Activated naive CD8-positive, alpha-beta T cell (primary cell): ENCODE data around the gene IL1RAPL2.
"Not testable (repeated sequence)": the region's sequence is repeated elsewhere in the genome, so short reads cannot be mapped to it uniquely, and the experiment has no call there.

Experiments used
- H3K27ac Mint-ChIP-seq: one replicate; pipeline ENCODE4 v1.8.0; 2021; ENCODE audit warnings: mixed read lengths
- H3K27me3 Mint-ChIP-seq: one replicate; pipeline ENCODE4 v1.8.0; 2021; ENCODE audit warnings: mixed read lengths
- H3K36me3 Mint-ChIP-seq: one replicate; pipeline ENCODE4 v1.8.0; 2021; ENCODE audit warnings: mixed read lengths
- H3K4me1 Mint-ChIP-seq: one replicate; pipeline ENCODE4 v1.8.0; 2021; ENCODE audit warnings: low read depth, mixed read lengths
- H3K4me3 Mint-ChIP-seq: one replicate; pipeline ENCODE4 v1.8.0; 2021; ENCODE audit warnings: mild to moderate bottlenecking, mixed read lengths
- H3K9me3 Mint-ChIP-seq: one replicate; pipeline ENCODE4 v1.8.0; 2021; ENCODE audit warnings: low read depth, mixed read lengths

Gene IL1RAPL2

GRCh38 chrX:104659005-104659744, 93.2 kb downstream of the IL1RAPL2 start:
- Mint-ChIP-seq H3K9me3 (no peaks in the 10 kb centered on the region), H3K27ac (no peak overlapping the region), H3K27me3 (peaks cover 3% of the 10 kb centered on the region), H3K4me1 (no peaks in the 10 kb centered on the region), H3K36me3 (no peaks in the 10 kb centered on the region), H3K4me3 (no peak overlapping the region)

- Mint-ChIP-seq H3K4me3 (no peak overlapping the region), H3K9me3 (no peaks in the 10 kb centered on the region), H3K27me3 (peaks cover 3% of the 10 kb centered on the region)
Observed at GRCh38 chrX:104660092-104660491, 94.1 kb downstream of the IL1RAPL2 start.

GRCh38 chrX:104662694-104663093, 96.7 kb downstream of the IL1RAPL2 start:
- no peaks in the 10 kb centered on the region for H3K9me3 Mint-ChIP-seq
- no peaks in the 10 kb centered on the region for H3K36me3 Mint-ChIP-seq
- no peaks in the 10 kb centered on the region for H3K4me1 Mint-ChIP-seq
- peaks cover 3% of the 10 kb centered on the region for H3K27me3 Mint-ChIP-seq
- H3K27ac Mint-ChIP-seq: no peak overlapping the region
- H3K4me3 Mint-ChIP-seq: no peak overlapping the region

More at GRCh38 chrX:104660092-104660491, 94.1 kb downstream of the IL1RAPL2 start:
- no peak overlapping the region for H3K27ac Mint-ChIP-seq
- H3K36me3 Mint-ChIP-seq: no peaks in the 10 kb centered on the region
- no peaks in the 10 kb centered on the region for H3K4me1 Mint-ChIP-seq

GRCh38 chrX:104665691-104666090, 99.7 kb downstream of the IL1RAPL2 start:
- Mint-ChIP-seq H3K27me3 (peaks cover 3% of the 10 kb centered on the region), H3K4me1 (no peaks in the 10 kb centered on the region), H3K9me3 (no peaks in the 10 kb centered on the region), H3K27ac (no peak overlapping the region), H3K4me3 (no peak overlapping the region), H3K36me3 (no peaks in the 10 kb centered on the region)

- Mint-ChIP-seq H3K4me1 (no peaks in the 10 kb centered on the region), H3K27ac (no peak overlapping the region), H3K4me3 (no peak overlapping the region)
Observed at GRCh38 chrX:104668550-104668949, 102.6 kb downstream of the IL1RAPL2 start.

GRCh38 chrX:104669063-104669462, 103.1 kb downstream of the IL1RAPL2 start:
- H3K9me3 Mint-ChIP-seq: no peaks in the 10 kb centered on the region
- no peaks in the 10 kb centered on the region for H3K36me3 Mint-ChIP-seq
- H3K4me1 Mint-ChIP-seq: no peaks in the 10 kb centered on the region
- no peak overlapping the region for H3K27ac Mint-ChIP-seq
- H3K27me3 Mint-ChIP-seq: no peaks in the 10 kb centered on the region
- no peak overlapping the region for H3K4me3 Mint-ChIP-seq

More at GRCh38 chrX:104668550-104668949, 102.6 kb downstream of the IL1RAPL2 start:
- Mint-ChIP-seq H3K27me3 (peaks cover 1% of the 10 kb centered on the region), H3K36me3 (no peaks in the 10 kb centered on the region), H3K9me3 (no peaks in the 10 kb centered on the region)

GRCh38 chrX:104670051-104670450, 104.1 kb downstream of the IL1RAPL2 start:
- Mint-ChIP-seq H3K4me1 (no peaks in the 10 kb centered on the region), H3K36me3 (no peaks in the 10 kb centered on the region), H3K4me3 (no peak overlapping the region), H3K27ac (no peak overlapping the region), H3K27me3 (no peaks in the 10 kb centered on the region), H3K9me3 (no peaks in the 10 kb centered on the region)

GRCh38 chrX:104677517-104677916, 111.5 kb downstream of the IL1RAPL2 start:
- not testable (repeated sequence) for H3K27me3 Mint-ChIP-seq, H3K4me1 Mint-ChIP-seq

GRCh38 chrX:104679175-104679574, 113.2 kb downstream of the IL1RAPL2 start:
- Mint-ChIP-seq H3K4me1 (no peaks in the 10 kb centered on the region), H3K4me3 (no peak overlapping the region), H3K9me3 (no peaks in the 10 kb centered on the region), H3K36me3 (no peaks in the 10 kb centered on the region), H3K27ac (no peak overlapping the region), H3K27me3 (no peaks in the 10 kb centered on the region)

More at GRCh38 chrX:104677517-104677916, 111.5 kb downstream of the IL1RAPL2 start:
- H3K36me3 Mint-ChIP-seq, H3K9me3 Mint-ChIP-seq, H3K4me3 Mint-ChIP-seq, H3K27ac Mint-ChIP-seq: not testable (repeated sequence)

- Mint-ChIP-seq H3K36me3 (no peaks in the 10 kb centered on the region), H3K27ac (no peak overlapping the region), H3K9me3 (no peaks in the 10 kb centered on the region), H3K4me3 (no peak overlapping the region), H3K4me1 (no peaks in the 10 kb centered on the region), H3K27me3 (no peaks in the 10 kb centered on the region)
Observed at GRCh38 chrX:104681214-104681613, 115.2 kb downstream of the IL1RAPL2 start.

GRCh38 chrX:104684077-104684476, 118.1 kb downstream of the IL1RAPL2 start:
- Mint-ChIP-seq H3K4me1 (no peaks in the 10 kb centered on the region), H3K4me3 (no peak overlapping the region), H3K9me3 (no peaks in the 10 kb centered on the region), H3K36me3 (no peaks in the 10 kb centered on the region), H3K27ac (no peak overlapping the region), H3K27me3 (no peaks in the 10 kb centered on the region)

GRCh38 chrX:104695593-104695992, 129.6 kb downstream of the IL1RAPL2 start:
- Mint-ChIP-seq H3K9me3 (no peaks in the 10 kb centered on the region), H3K4me3 (no peak overlapping the region), H3K4me1 (no peaks in the 10 kb centered on the region), H3K27ac (no peak overlapping the region), H3K36me3 (no peaks in the 10 kb centered on the region), H3K27me3 (no peaks in the 10 kb centered on the region)

- Mint-ChIP-seq H3K27me3 (no peaks in the 10 kb centered on the region), H3K4me3 (no peak overlapping the region), H3K36me3 (no peaks in the 10 kb centered on the region), H3K4me1 (no peaks in the 10 kb centered on the region), H3K27ac (no peak overlapping the region), H3K9me3 (no peaks in the 10 kb centered on the region)
Observed at GRCh38 chrX:104696667-104697066, 130.7 kb downstream of the IL1RAPL2 start.

- no peaks in the 10 kb centered on the region for H3K36me3 Mint-ChIP-seq
- no peaks in the 10 kb centered on the region for H3K27me3 Mint-ChIP-seq
- H3K9me3 Mint-ChIP-seq: no peaks in the 10 kb centered on the region
- H3K4me3 Mint-ChIP-seq: no peak overlapping the region
- H3K4me1 Mint-ChIP-seq: no peaks in the 10 kb centered on the region
- H3K27ac Mint-ChIP-seq: no peak overlapping the region
Observed at GRCh38 chrX:104697294-104697693, 131.3 kb downstream of the IL1RAPL2 start.

- no peak overlapping the region for H3K27ac Mint-ChIP-seq
- H3K27me3 Mint-ChIP-seq: peaks cover 2% of the 10 kb centered on the region
- H3K4me3 Mint-ChIP-seq: no peak overlapping the region
- H3K4me1 Mint-ChIP-seq: no peaks in the 10 kb centered on the region
- no peaks in the 10 kb centered on the region for H3K9me3 Mint-ChIP-seq
- H3K36me3 Mint-ChIP-seq: no peaks in the 10 kb centered on the region
Observed at GRCh38 chrX:104707042-104707441, 141.0 kb downstream of the IL1RAPL2 start.

GRCh38 chrX:104707572-104707971, 141.6 kb downstream of the IL1RAPL2 start:
- Mint-ChIP-seq H3K4me3 (no peak overlapping the region), H3K36me3 (no peaks in the 10 kb centered on the region)

More at GRCh38 chrX:104707572-104707971, 141.6 kb downstream of the IL1RAPL2 start:
- H3K27ac Mint-ChIP-seq: no peak overlapping the region
- no peaks in the 10 kb centered on the region for H3K9me3 Mint-ChIP-seq
- H3K4me1 Mint-ChIP-seq: no peaks in the 10 kb centered on the region
- H3K27me3 Mint-ChIP-seq: peaks cover 2% of the 10 kb centered on the region
